ENCODE measurements around the gene NDUFS2. TPM values are rescaled to one million over a fixed set of nuclear protein-coding genes. Genes with fewer than 3 reads are reported as not detected.

NDUFS2 gene
- total and polyA plus RNA-seq, 9 of the 15 experiments (the other 6 are each of a cell fraction or from before 2014, with no cell fraction given), result 70.0 to 176 (median 141) TPM

GRCh38 chr1:161172776-161173376 is 29.3 kb upstream of the NDUFS2 start:
- ChIA-PET POLR2A (interaction anchor here (0.7 to 1.1 kb wide), 2 partner anchors 38 to 53 kb away, joined by 3 to 4 read pairs; partner anchors contain the start of gene TOMM40L), CTCF (ENCODE audit: low intra/inter-chr PET ratio) (no interaction called here)
- no peak for FAIRE-seq
- Histone ChIP-seq H3K27me3 (ENCODE audit: control insufficient read depth in 2 of 2, insufficient read depth in 2 of 2, low read length in 2 of 2) (no peaks in the 10 kb centered on the region), H3K4me3 (no peak overlapping the region), H2AFZ (ENCODE audit: low read depth, low read length) (no peak overlapping the region), H3K9me1 (ENCODE audit: control insufficient read depth, insufficient read depth, low read length) (no peaks in the 10 kb centered on the region), H3K4me2 (ENCODE audit: insufficient read depth, low read length) (no peak overlapping the region), H3K27ac (ENCODE audit: extremely low read depth, low read depth, low read length) (no peak overlapping the region), H3K4me1 (replicated peaks in 1 of 2; ENCODE audit: control insufficient read depth in 2 of 2, insufficient read depth in 2 of 2, low read length in 2 of 2) (peaks cover 13 to 37% of the 10 kb centered on the region in 2 experiments; a peak in 4 of 5 replicates), H3K9me3 (replicated peaks; ENCODE audit: control insufficient read depth, insufficient read depth, low read depth, low read length) (no peaks in the 10 kb centered on the region), H3K79me2 (ENCODE audit: control insufficient read depth, insufficient read depth, low read length) (peaks cover 32% of the 10 kb centered on the region), H3K36me3 (ENCODE audit: control insufficient read depth, insufficient read depth, low read length) (peaks cover 80% of the 10 kb centered on the region), H3K9ac (ENCODE audit: insufficient read depth in 1 of 2, low read depth in 2 of 2, low read length in 2 of 2) (no peak overlapping the region; a peak in 1 of 4 replicates), H4K20me1 (replicated peaks; ENCODE audit: control insufficient read depth, insufficient read depth, low read length) (no peaks in the 10 kb centered on the region)
- no TSS peak for BruUV-seq (replicated peaks)
- intact Hi-C loops (cut with micrococcal nuclease) (loop anchor here (10.0 kb wide), 1 partner anchor 338 kb away; no protein-coding TSS in a partner anchor), in situ Hi-C loops (cut with MboI) (no loop called here)
- no peak for TF ChIP-seq CHD4 (IDR thresholded peaks at IDR 0.05; ENCODE audit: insufficient read depth, insufficient replicate concordance, low read depth, low read length, poor library complexity, severe bottlenecking)
- TF ChIP-seq ZNF717 (CRISPR knock-in tag; IDR thresholded peaks at IDR 0.05), result no peak
- TF ChIP-seq MAFG (tag; conservative IDR thresholded peaks at IDR 0.05), result no peak
- no peak for TF ChIP-seq EP300 (IDR thresholded peaks at IDR 0.05; ENCODE audit: low read length)
- no peak for TF ChIP-seq FOXK2 (conservative IDR thresholded peaks at IDR 0.05 in 1 of 2, IDR thresholded peaks at IDR 0.05 in 1 of 2; ENCODE audit: low read depth in 2 of 2)
- TF ChIP-seq SMAD1 (IDR thresholded peaks at IDR 0.05; ENCODE audit: low read depth, low read length, partially characterized antibody), result peak; percentile 57
- TF ChIP-seq NFIC (IDR thresholded peaks at IDR 0.05), result peak; percentile 98
- peak; percentile 79 for TF ChIP-seq NFIX (CRISPR knock-in tag; IDR thresholded peaks at IDR 0.05; ENCODE audit: low read depth)
- TF ChIP-seq FOXM1 (IDR thresholded peaks at IDR 0.05; ENCODE audit: low read depth), result no peak
- TF ChIP-seq FOXM1 (CRISPR knock-in tag; IDR thresholded peaks at IDR 0.05; ENCODE audit: low read depth), result no peak
- no peak for TF ChIP-seq ZBTB2 (IDR thresholded peaks at IDR 0.05)
- TF ChIP-seq THRA (IDR thresholded peaks at IDR 0.05), result no peak
- no peak for TF ChIP-seq FUS (optimal IDR thresholded peaks at IDR 0.05; ENCODE audit: low read depth, low read length)
- DNase-seq (ENCODE audit: extremely low read depth in 1 of 4, low spot score in 3 of 4), result no peak
- 79% methylated on average over 3 of the region's 4 CpGs for WGBS (ENCODE audit: insufficient coverage, low coverage, missing lambda C conversion rate)
- no peak for ATAC-seq
